Measurements from ENCODE around the gene ILK.

The ILK gene

DNA sequence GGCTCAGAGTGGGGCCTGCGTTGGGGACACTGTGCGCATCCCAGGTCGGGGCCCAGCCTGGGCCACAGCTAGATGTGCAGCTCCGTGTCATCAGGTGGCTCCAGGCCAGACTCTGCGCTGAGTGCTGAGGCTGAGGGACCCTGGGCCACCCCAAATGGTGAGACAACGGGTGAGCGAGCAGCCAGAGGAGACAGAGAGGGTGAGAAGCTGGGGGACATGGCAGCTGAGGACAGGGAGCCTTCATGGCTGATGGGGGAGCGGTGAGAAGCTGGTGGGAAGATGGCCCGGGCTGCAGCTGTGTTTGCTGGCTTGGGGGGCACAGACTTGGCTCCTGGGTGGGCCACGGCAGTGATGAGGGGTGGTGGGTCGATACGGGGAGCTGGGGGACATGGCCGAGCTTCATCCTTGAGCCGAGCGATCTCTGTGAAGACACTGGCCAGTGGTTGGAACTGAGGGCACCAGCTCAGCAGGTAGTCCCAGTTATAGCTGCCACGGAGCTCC, 18.2 kb downstream of the ILK start:
- no peak for DNase-seq (ENCODE audit: low spot score)

DNA sequence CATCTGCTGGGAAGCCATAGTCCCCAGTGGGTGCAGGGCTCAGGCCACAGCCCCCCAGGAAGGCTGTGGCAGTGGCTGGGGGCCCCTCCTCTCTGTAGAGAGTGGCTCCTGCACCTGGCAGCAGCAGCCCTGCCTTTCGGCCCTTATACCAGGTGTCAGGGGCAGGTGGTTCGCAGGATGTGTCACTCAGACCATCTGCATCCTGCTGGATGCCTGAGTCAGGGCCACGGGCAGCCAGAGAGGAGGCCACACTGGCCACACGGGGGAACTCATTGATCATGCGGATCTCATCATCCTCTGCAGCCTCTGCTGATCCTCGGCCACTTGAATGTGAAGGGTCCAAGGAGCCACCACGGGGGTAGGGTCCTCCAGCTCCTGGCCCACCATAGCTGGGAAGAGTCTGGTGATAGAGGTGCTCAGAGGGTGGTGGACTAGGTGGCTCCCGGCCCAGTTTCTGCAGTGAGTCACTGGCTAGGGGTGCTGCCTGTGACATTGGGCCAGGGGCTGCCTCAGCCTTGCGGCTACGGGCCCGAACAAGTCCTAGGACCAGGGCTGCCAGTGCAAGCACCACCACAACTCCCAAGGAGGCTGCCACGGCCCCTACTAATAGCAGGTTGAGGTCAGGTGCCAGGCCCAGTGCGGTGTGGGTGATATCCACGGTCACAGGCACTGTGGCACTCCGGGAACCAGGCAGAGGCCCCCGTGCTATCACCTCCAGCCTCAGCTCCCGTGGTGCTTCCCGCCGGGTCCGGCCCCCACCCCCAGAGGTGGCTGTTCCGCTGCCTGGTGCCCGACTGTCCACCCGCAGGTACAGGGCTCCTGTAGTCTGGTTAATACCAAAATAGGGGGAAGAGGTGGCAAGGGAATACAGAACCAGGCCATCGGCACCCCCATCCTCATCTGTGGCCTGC, 18.9 kb downstream of the ILK start:
- DNase-seq (ENCODE audit: low spot score): no peak

DNA sequence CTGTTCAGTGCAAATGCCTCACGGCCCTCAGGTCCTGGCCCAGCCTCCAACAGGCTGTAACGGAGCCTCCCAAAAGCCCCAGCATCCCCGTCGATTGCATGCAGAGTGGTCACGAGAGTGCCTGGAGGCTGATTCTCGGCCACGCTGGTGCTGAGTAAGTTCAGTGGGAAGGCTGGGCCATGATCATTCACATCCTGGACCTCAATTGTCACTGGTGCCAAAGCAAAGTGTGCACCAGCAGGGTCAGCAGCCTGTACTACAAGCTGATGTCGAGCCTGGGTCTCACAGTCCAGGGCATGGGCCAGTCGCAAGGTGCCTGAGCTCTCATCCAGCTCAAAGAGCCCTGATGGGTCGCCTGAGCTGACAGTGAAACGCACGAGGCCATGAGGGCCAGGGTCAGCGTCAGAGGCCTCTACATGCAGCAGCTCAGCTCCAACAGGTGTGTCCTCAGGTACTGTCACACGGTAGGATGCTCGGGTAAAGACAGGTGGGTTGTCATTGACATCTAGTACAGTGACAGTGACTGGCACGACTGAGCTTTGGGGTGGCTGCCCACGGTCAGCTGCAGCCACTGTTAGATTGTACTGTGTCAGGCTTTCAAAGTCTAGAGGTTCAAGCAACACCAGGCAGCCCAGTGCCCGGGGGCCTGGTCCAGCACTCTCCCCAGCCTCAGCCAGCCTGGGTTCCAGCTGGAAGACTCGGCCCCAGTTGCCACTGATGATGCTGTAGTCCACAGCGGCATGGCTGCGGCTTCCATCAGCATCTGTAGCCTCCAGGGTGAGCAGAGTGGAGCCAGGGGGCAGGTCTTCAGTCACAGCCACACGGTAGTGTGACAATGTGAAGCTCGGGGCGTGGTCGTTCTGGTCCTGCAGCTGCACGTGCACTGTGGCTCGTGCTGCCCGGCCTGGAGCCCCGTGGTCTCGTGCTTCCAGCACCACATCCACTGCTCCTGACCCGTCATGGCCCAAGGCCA, 20.1 kb downstream of the ILK start:
- DNase-seq (ENCODE audit: low spot score): no peak

DNA sequence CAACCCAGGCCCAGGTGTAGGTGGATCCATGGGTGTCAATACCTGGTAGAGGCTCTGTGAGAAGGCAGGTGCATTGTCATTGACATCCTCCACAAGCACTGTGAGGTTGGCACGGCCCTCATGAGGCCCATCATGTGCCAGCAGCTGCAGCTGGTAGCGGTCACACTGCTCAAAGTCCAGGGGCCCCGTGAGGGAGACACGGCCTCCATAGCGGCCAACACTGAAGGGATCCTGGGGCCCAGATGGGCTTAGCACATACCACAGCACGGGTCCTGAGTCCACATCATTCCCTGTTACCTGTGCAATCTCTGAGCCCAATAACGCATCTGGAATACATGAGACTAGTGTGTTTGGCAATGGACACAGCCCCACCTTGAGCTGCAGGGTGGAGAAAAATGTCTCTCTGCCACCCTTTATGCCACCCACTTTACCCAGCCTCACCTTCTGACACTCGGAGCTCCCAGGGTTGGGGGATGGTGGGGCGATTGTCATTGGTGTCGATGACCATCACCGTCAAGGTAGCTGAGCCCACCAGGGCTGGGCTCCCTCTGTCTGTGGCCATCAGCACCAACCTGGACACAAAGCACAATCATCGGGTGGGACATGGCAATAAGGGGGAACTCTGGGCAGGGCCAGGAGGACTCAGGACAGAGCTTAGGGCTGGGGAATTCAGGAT, 21.7 kb downstream of the ILK start:
- DNase-seq (ENCODE audit: low spot score): no peak

DNA sequence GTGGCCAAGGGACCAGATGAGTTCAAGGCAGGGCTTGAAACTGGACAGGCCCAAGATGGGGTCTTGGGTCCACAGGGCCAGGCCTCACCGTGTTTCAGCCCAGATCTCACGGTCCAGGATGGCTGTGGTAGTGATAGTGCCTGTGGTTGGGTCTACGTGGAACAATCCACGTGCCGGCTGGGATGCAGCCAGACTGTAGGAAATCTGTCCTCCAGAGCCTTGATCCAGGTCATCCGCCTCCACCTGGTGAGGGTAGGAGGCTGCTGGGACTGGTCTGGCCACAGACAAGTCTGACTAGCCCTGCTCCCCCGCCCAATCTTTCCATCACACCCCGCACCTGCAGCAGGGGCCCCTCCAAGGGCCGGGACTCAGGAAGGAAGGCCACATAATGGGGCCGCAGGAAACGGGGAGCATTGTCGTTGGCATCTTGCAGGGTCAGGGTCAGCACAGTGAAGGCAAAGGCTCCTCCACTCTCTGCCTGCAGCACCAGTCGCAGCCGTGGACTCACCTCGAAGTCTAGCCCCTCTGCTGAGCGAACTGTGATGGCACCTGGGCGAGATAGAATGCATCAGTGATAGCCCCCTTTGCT, 22.4 kb downstream of the ILK start:
- DNase-seq (ENCODE audit: low spot score): no peak

DNA sequence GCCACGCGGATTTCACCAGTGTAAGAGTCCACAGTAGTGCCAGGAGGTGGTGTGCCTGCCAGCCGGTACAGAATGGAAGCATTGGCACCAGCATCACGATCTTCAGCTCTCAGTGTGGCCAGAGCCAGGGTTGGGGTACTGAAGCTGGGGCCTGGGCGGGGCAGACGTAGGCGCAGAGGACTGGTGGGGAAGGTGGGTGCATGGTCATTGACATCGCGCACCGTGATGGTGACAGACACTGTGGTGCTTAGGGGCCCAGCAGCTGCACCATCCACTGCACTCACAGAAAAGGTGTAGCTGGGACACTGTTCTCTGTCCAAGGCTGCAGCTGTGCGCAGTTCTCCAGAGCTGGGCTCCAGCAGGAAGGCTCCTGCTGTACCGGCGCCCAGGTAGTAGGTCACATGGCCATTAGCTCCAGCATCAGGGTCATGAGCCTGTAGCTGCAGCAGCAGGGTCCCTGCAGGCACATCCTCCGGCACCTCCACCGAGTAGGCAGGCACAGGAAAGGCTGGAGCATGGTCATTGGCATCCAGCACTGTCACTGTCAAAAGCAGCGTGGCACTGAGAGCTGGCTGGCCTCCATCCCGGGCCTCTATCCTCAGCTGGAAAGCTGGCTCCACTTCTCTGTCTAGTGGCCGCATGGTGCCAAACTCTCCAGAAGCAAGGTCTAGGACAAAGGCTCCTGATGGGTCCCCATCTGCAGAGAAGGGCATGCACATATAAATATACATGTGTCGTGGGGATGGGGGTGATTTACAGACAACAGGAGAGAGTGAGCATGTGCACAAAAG, 23.6 kb downstream of the ILK start:
- no peak for DNase-seq (ENCODE audit: low spot score)

DNA sequence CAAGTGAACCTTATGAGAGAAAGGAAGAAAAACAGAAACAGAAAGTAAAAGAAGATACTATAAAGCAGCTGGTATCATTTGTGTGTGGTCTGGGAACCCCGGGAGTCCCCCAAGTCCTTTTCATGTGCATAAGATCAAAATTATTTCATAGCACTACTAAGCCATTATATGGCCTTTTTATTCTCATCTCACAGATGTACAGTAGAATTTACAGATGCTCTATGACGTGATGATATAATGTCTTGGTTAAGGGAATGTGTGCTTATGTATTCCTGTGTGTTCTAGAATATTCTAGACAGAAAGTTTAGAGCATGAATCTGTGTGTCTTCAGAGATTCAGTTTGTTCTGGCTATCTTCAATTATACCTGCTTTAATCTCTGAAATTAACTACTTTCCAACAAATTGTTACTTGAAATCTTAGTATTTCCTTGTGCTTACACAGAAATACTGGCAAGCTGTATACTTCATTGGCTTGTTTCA, 24.2 kb downstream of the ILK start:
- DNase-seq (ENCODE audit: low spot score): no peak

DNA sequence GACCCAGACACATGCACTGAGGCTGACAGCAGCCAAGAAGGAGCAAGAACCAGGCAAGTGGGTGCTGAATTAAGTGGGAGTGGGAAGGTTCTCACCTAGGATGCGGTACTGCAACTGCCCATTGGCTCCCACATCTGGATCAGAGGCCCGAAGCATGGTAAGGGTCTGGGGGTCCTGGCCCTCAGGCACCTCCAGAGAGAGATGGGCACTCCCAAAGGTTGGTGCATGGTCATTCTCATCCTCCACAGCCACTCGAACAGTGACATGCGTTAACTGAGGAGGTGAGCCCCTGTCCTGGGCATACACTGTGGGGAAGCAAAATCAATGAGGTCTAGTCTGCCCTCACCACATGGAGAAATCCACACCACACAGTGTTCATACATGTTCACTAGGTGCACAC, 25.0 kb downstream of the ILK start:
- DNase-seq (ENCODE audit: low spot score): no peak

DNA sequence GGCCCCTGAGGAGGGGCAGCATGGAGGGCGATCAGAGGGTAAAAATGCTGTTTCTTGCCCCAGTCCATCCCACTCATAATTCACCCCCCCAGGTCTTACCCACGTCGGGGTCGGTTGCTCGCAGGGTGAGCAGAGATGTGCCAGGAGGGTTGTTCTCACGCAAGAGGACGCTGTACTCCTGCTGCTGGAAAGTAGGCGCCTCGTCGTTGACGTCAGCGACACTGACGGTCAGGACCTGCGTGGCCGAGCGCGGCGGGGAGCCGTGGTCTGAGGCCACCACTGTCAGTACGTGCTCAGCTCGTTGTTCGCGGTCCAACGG, 26.0 kb downstream of the ILK start:
- no peak for DNase-seq (ENCODE audit: low spot score)

DNA sequence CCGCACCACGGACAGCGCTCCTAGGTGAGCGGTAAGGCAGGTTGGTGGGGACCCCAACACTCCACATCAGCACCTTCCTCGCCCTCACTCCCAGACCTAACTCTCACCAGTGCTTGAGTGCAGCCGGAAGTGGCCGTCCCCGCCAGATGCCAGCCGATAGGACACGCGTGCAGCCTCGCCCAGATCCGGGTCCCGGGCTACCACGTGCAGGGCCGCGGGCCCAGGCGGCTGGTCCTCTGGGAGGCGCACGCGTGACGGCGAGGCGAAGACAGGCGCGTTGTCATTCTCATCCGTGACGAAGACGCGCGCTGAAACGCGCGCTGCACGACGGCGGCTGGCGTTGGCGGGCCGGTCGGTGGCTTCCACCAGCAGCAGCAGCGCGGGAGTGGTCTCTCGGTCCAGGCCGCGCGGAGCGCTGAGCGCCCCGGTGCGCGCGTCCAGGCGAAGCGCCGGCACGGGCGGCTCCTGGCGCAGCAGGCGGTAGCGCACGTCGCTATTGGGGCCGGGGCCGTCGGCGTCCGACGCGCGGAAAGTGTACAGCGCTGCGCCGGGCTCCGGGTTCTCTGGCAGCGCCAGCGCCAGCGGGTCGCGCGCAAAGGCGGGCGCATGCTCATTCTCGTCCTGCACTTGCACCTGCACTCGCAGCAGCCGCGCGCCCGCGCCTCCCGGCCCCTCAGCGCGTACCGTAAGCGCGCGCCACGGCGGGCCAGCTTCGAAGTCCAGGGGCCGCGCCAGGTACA, 26.5 kb downstream of the ILK start:
- DNase-seq (ENCODE audit: low spot score): no peak

DNA sequence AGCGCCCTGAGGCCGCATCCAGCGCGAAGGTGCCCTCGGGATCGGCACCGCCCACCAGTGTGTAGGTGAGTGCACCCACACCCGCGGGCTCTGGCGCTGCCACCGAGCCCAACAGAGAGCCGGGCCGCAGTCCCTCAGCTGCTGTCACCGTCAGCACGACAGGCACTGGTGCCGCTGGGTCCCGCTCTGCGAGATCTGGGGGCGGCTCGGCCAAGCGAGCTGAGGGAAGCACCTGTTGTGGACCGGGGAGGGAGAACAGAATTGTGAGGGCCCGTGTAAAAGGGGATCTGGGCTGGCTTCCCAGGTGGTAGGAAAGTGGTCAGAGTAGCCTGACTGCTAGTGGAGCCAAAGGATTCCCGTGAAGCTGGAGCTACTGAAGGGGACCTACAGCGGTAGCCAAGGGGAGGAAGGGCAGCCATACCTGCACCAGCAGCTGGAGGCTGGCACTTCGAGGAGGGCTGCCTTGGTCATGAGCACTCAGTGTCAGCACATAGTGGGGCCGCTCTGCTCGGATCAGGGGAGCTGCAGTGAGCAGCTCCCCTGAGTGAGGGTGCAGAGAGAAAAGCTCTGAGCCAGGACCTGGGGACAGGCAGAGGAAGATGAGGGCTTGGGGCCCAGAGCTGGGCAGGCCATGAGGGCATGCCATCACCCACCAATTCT, 27.2 kb downstream of the ILK start:
- no peak for DNase-seq (ENCODE audit: low spot score)

DNA sequence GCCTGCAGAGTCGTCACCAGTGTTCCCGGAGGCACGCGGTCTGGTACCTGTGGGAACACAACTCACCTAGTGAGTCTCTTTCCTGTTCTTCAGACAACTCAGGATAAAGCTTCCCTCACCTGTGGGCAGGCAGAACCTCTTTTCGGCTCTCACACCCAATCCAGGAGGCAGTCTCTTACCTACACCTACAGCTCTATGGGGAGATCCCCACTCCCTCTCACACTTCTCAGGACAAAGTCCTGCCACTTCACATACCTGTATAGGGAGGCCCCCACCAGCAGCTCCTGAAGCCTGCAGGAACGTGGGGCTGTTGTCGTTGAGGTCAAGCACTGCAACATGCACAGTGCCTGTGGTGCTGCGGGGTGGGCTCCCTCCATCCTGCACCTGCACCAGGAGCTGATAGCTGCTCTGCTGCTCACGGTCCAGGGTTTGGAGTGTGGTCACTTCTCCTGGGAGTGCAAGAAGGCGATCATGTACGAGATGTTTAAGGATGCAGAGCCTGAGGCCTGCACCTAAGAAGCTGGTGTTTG, 27.9 kb downstream of the ILK start:
- no peak for DNase-seq (ENCODE audit: low spot score)

DNA sequence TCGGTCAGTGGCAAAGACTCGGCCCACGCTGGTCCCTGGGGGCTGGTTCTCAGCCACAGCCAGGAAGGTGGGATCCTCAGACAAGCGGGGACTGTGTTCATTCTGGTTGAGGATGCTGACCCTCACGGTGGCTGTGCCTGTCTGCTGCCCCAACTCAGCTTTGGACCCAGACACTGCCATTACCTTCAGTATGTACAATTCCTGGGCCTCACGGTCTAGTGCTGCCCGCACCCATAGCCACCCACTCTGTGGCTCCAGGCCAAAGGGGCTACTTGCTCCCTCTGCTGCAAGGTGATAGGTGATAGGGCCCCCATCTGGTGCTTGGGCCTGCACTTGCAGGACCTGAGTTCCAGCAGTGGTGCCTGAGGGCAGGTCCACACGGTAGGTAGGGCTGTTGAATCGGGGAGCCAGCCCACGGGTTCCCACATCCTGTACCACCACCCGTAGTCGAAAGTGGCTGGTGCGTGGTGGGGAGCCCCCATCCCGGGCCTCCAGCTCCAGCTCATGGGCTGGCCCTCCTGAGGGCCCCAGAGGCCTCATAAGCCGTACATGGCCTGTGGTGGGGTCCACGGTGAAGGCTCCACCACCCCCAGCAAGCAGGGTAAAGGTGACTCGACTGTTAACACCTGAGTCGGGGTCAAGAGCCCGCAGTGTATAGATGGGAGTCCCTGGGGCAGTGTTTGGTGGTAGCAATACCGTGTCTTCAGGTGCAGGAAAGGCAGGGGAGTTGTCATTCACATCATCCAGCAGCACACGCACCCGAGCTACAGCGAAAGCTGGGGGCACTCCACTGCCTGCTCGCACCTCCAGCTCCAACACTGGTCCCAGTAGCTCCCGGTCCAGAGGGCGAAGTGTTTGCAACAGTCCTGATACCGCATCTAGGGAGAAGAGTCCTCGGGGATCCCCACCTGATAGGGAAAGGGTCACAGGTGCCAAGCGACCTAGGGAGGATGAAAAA, 28.8 kb downstream of the ILK start:
- no peak for DNase-seq (ENCODE audit: low spot score)

DNA sequence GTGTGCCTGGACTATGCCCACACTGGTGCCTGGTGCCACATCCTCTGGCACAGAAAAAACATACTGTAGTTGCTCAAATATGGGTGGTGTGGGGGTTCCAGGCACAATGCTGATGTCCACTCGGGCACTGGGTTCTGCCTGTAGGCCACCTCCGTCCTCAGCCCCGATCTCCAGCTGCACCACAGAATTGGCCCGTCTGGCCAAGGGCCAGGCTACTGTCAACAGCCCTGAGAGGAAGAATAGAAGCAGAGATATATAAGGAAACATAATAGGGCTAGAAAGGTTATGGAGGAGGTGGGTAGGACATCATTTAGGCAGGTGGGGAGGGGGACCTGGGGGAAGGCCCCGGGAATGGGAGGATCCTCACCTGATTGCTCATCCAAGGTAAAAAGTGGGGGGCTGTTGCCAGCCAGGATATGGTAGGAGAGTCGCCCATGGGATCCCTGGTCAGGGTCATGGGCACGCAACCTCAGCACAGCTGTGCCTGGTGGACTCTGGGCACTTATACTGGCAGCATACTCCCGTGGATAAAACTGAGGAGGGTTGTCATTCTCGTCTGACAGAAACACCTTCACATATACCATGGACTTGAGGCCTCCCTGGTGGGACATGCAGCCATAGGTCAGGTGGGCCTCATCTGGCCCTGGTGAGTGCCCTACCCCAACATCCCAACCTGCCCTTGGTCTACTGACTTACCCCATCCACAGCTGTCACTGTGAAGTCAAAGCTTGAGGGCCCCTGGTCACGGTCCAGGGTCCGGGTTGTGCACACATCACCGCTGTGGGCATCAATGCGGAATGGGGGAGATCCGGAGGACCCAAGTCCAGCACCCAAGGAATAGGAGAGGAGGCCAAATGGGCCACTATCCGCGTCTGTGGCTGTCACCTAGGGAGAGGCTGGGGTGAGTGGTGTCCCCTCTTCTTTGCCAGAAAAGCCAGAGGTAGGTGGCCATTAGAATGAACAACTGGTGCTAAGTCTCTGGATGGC, 30.1 kb downstream of the ILK start:
- DNase-seq (ENCODE audit: low spot score): no peak

DNA sequence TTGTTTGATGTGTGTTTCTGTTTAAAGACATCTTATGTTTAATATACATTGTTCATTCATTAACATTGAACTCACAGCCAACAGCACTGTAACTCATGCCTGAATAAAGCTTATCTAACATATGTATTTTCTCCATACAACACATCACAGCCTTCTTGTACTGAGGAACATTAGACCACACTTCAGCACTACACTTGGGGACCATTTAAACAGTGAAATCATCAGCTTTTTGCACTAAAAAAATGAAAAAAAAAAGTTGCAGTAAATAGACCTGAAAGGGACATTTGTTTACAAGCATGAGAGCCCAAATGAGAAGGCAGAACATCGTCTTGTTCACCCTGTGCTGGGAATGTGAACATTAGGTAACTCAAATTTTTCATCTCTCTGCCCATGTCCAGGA, 31.0 kb downstream of the ILK start:
- DNase-seq (ENCODE audit: low spot score): no peak

DNA sequence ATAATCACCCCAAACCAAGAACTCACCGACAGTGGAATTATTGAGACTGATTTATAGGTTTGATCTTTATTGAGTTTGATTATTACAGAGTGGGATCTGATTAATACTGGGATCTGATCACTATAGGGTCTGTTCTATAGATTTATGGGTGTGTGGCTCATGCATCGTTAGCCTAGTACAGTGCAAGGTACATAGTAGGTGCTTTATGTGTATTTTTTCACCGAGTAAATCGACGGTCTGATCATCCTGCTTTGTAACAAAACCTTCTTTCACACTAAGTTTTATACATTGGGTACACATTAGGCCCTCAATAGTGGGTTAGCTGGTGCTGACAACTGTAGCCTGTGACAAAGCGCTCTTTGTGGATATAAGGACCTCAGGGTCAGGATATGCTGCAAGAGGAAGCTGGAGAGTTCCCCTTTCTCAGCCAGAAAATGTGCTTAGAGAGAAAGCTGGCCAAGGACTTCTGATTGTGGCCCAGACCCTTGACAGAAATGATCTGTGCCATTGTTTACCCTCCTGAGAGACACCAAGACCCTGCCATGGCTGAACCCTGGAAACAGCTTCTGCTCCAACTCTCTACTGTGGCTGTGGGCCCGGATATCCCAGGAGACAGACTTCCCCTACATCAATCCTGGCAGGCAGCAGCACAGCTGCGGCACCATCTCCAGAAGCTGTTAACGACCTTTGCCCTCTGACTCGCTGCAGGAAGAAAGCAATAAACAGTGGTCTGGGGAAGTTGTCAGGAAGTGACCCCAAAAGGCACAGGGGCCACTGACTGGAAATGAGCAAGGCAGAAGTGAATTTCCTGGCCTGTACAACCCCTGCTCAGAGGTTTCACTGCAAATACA, 31.7 kb downstream of the ILK start:
- DNase-seq (ENCODE audit: low spot score): no peak

All from activated CD4-positive, alpha-beta T cell treated with anti-CD3 and anti-CD28 coated beads, Interleukin-2, Interleukin-4, amounts not matched to agents 100 ng/mL and 50 ng/mL, durations not matched to agents 16 hours and 8 hours (primary cell).